Ovary (tissue), 9 donors: ENCODE measurements around the gene MIF. TPM values are rescaled to one million over a fixed set of nuclear protein-coding genes. Genes with fewer than 3 reads are reported as not detected.

ENCODE experiments used
- DNase-seq, 5 donors: peaks; one replicate each; pipeline ENCODE4 v3.0.0-alpha.2; 2019 to 2020
- H3K27ac ChIP-seq, 2 donors: fragments of 200-600 bp; one replicate each; pipeline versions ENCODE4 v1.5.1 to v1.8.0; 2019 to 2022
- H3K27me3 ChIP-seq: fragments of 200-600 bp; one replicate; pipeline ENCODE4 v1.8.0; 2022
- H3K36me3 ChIP-seq: fragments of 200-600 bp; sonication (generic); one replicate; pipeline ENCODE4 v1.5.1; 2019
- H3K4me1 ChIP-seq: one replicate; pipeline ENCODE4 v1.8.1; 2013; ENCODE audit warnings: mild to moderate bottlenecking, moderate library complexity; ENCODE audit not compliant: insufficient read depth
- H3K4me3 ChIP-seq: fragments of 200-600 bp; sonication (generic); one replicate; pipeline ENCODE4 v1.5.1; 2017
- H3K9me3 ChIP-seq, 2 donors: fragments of 200-600 bp in 1 of 2; sonication (generic) in 1 of 2; one replicate each; pipeline versions ENCODE4 v1.5.1 to v1.8.1; 2013 to 2019; ENCODE audit warnings: mild to moderate bottlenecking in 1 of 2, moderate library complexity in 1 of 2
- EP300 ChIP-seq: sonication (generic); formaldehyde crosslinking; IDR thresholded peaks from one replicate; pipeline ENCODE4 v1.6.1; 2017; ENCODE audit warnings: antibody characterized with exemption
- POLR2A ChIP-seq: fragments of 450-650 bp; IDR thresholded peaks from one replicate; pipeline ENCODE4 v1.6.1; 2017; ENCODE audit warnings: antibody characterized with exemption, mild to moderate bottlenecking, moderate library complexity
- WGBS, 3 donors: extraction: QIAGEN DNeasy Blood & Tissue Kit in 1 of 3; methylation state at CpG; one replicate each; pipeline versions ENCODE4 v1.1.5 to v1.1.7; 2013 to 2017; 5-methylcytosine and 5-hydroxymethylcytosine counted together
- intact Hi-C, 4 donors: fragments of 100-400 bp; cut with DNase I; formaldehyde crosslinking; loops; one replicate each; pipeline versions ENCODE4 v1.11.0 to v1.15.1; 2022 to 2023
- polyA plus RNA-seq, 2 donors: library from polyadenylated mRNA; stranded (reverse); fragments of 200-250 nt in 1 of 2; fragments of 350-450 nt in 1 of 2; fragmentation: Illumina TruSeq in 1 of 2; extraction: RNeasy Lipid Tissue Mini Kit (QIAGEN cat#74804) in 1 of 2; gene quantifications; one replicate each; pipeline ENCODE4 v1.2.3, GENCODE V29; 2013 to 2014
- total RNA-seq, 7 donors: library from RNA; depleted of rRNA in 2 of 7; stranded (reverse); fragments of >200 nt in 2 of 7; fragmentation: NEBNext Ultra II Directional in 3 of 7; extraction: Animal tissue kit (Norgen Biotek cat#: 25700) in 3 of 7; gene quantifications; one replicate each; pipeline versions ENCODE4 v1.1.0 to v1.2.4, GENCODE V29; 2016 to 2023
- TF ChIP-seq, protein P1 (sequence below), 3 donors: fragments of 450-650 bp in 2 of 3; fragments of 200-600 bp in 1 of 3; IDR thresholded peaks; one replicate each; pipeline versions ENCODE4 v1.5.1 to v1.8.0; 2016 to 2022; ENCODE audit warnings: antibody characterized with exemption in 3 of 3, mild to moderate bottlenecking in 1 of 3
- donor health status: DM: no; HTN: no; CAD: no; lungs with moderate emphysema.
- donor health status: DM: no; HTN: no; CAD: no.
- donor health status: Bipolar disorder and iron deficiency.
- donor health status: DM: yes; HTN: yes; CAD: no.
- donor health status: DM: no; HTN: no; CAD: no.
- donor health status: DM: yes; HTN: yes; CAD: no.

The MIF gene
- total and polyA plus RNA-seq, 9 donors: 1.1 to 426 (median 361) TPM

DNA sequence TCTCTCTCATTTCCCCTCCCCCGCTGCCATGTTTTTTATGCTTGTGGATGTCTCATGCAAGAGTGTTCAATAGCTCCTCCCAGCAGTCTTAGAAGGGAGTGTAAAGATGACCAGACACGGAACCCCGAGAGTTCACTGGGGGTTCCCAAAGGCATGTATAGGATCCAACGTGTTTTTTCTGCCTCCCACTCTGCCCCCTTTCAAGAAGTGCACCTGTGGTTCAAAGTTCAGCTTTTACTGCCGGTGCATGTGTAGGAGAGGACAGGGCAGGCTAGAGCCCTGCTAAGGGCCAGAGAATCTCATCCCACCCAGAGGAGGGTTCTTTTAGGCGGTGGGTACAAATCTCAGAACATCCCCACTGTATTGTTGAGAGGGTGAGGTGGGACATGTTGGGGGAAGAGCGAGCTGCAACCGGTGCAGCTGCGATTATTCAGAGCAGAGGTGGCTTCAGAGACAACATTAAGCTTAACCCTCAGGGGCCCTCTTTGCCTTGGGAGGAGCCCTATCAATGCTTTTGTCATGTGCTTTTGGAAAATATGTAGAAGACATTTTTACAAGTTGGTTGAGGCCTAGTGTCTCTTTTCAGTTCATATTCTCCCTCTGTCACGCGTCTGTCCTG is 14.5 kb downstream of the MIF start:
- H3K27ac ChIP-seq: no peak overlapping the region
- no peaks in the 10 kb centered on the region for H3K36me3 ChIP-seq
- no peak overlapping the region for H3K4me3 ChIP-seq
- TF ChIP-seq, protein P1, sequence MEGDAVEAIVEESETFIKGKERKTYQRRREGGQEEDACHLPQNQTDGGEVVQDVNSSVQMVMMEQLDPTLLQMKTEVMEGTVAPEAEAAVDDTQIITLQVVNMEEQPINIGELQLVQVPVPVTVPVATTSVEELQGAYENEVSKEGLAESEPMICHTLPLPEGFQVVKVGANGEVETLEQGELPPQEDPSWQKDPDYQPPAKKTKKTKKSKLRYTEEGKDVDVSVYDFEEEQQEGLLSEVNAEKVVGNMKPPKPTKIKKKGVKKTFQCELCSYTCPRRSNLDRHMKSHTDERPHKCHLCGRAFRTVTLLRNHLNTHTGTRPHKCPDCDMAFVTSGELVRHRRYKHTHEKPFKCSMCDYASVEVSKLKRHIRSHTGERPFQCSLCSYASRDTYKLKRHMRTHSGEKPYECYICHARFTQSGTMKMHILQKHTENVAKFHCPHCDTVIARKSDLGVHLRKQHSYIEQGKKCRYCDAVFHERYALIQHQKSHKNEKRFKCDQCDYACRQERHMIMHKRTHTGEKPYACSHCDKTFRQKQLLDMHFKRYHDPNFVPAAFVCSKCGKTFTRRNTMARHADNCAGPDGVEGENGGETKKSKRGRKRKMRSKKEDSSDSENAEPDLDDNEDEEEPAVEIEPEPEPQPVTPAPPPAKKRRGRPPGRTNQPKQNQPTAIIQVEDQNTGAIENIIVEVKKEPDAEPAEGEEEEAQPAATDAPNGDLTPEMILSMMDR (IDR thresholded peaks at IDR 0.05): no peak
- TF ChIP-seq EP300 (no peak), POLR2A (no peak)
- no peaks in the 10 kb centered on the region for H3K9me3 ChIP-seq
- 43 to 53% (median 44%) methylated on average over 11 of the region's 11 CpGs for WGBS, 3 donors
- H3K27me3 ChIP-seq: no peaks in the 10 kb centered on the region
- H3K4me1 ChIP-seq: peaks cover 6% of the 10 kb centered on the region
- peak in 1 of 5 donors; percentile 9 for DNase-seq
- intact Hi-C loops: no loop called here

DNA sequence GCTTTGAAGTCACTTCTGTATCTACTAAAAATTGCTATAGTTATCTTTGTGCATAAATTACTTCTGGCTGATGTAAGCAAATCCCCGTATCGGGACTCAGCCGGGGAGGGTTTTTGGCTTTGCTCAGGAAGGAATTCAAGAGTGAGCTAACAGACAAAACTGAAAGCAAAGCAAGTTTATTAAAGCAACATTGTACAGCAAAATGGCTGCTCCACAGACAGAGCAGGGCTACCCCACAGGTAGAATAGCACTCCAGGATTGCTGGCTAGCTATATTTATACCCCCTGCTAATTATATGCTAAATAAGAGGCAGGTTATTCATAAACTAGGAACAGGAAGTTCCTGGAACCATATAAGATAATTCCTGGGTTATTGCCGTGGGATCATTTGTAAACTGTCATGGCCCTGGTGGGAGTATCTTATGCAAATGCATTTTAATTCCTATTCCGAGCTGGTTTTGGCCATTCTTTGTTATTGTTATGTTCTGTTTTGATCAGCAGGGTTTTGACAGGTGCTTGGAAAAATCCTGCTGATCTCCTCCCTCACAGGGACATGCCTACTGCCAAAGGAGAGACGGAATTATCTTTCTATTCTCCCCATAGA is 15.2 kb downstream of the MIF start:
- Histone ChIP-seq H3K4me3 (no peak overlapping the region), H3K27me3 (no peaks in the 10 kb centered on the region), H3K36me3 (no peaks in the 10 kb centered on the region), H3K27ac (peak overlapping the region in 1 of 2 donors; percentile 21), H3K9me3 (no peaks in the 10 kb centered on the region), H3K4me1 (peaks cover 6% of the 10 kb centered on the region)
- intact Hi-C loops: no loop called here
- peak in 1 of 5 donors; percentile 34 for DNase-seq
- WGBS, 3 donors: 5 to 12% (median 9%) methylated on average over 6 of the region's 6 CpGs
- TF ChIP-seq EP300 (no peak), POLR2A (no peak)
- TF ChIP-seq, protein P1 (IDR thresholded peaks at IDR 0.05): no peak

DNA sequence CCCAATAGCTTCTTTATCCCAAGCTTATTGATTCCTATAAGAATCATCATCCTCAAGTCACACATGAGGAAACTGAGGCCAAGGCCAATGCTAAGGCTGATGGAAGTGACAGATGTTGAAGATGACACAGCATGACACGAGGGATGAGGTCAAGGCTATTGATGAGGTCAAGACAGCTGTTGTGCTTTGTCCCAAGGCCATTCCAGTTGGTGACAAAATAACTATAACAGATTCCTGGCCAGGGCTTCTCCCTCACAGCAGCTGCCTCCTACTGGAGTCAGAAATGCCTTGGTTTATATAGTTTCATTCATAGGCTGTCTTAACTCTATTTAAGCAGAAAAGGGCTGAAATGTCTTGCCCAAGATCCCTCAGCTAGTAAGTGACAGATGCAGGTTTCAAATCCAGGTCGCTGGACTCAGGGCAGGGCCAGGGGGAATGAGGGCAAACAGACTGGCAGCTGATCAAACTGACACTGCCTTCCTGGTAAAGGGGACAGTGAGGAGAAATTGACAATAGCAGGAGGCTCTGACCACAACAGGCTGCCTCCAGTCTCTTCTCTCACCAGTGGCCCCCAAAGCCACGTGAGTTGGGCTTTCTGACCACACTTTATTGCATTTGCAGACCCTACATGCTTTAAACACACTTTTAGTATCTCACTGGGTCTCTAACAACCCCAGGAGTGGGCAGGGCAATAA is 16.5 kb downstream of the MIF start:
- intact Hi-C loops: loop anchor here in 1 of 4 donors (10.0 kb wide), 1 partner anchor 46 kb away; no protein-coding TSS in a partner anchor
- WGBS, 3 donors: 79 to 84% (median 82%) methylated on average over 3 of the region's 3 CpGs

DNA sequence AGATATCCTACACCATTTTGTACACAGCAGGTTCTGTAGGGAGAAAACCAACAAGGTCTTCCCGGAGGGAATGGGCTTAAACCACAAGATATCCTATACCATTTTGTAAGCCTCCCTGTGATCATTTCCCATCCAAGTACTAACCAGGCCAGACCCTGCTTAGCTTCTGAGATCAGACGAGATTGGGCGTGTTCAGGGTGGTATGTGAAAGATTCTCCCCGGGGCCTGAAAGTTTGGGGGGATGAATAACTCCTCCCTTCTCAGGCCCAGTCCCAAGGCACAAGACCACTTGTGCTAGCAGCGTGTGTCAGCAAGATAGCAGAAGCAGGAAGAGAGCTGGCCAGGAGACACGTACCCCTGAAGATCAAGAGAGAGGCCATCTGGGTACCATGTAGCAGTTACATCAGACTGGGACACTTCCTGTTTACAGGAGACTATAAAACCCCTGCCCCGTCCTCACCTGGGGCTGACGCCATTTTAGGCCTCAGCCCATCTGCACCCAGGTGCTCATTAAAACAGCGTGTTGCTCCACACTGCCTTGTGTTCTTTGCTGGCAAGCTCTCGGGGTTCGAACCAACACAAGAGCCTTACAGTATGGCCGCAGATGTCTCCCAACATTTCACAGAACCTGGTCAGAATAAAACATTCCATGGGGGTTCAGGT is 17.3 kb downstream of the MIF start:
- TF ChIP-seq EP300 (no peak), POLR2A (no peak)
- TF ChIP-seq, protein P1 (IDR thresholded peaks at IDR 0.05): no peak
- Histone ChIP-seq H3K27ac (no peak overlapping the region), H3K4me1 (peaks cover 6% of the 10 kb centered on the region), H3K4me3 (no peak overlapping the region), H3K9me3 (no peaks in the 10 kb centered on the region), H3K27me3 (no peaks in the 10 kb centered on the region), H3K36me3 (no peaks in the 10 kb centered on the region)
- WGBS, 3 donors: 94 to 95% (median 94%) methylated on average over 12 of the region's 12 CpGs
- intact Hi-C loops: loop anchor here in 1 of 4 donors (10.0 kb wide), 1 partner anchor 47 kb away; no protein-coding TSS in a partner anchor
- DNase-seq: peak in 2 of 5 donors; percentile 14 to 17

More for the DNA sequence above, 16.5 kb downstream of the MIF start:
- no peak overlapping the region for H3K27ac ChIP-seq
- no peak overlapping the region for H3K4me3 ChIP-seq
- H3K9me3 ChIP-seq: no peaks in the 10 kb centered on the region
- no peaks in the 10 kb centered on the region for H3K36me3 ChIP-seq
- TF ChIP-seq, protein P1 (IDR thresholded peaks at IDR 0.05): no peak
- TF ChIP-seq EP300: no peak
- peak in 2 of 5 donors; percentile 8 to 15 for DNase-seq
- peaks cover 6% of the 10 kb centered on the region for H3K4me1 ChIP-seq
- no peaks in the 10 kb centered on the region for H3K27me3 ChIP-seq
